B cell (primary cell): ENCODE data around the gene CLINT1.

Experiments used
- EZH2 ChIP-seq: IDR thresholded peaks from 2 replicates; pipeline ENCODE4 v1.6.1; 2012; ENCODE audit warnings: borderline replicate concordance, low read depth, mild to moderate bottlenecking, moderate library complexity, low read length; ENCODE audit not compliant: insufficient read depth, poor library complexity, severe bottlenecking
- TF ChIP-seq, protein P1 (sequence below): fragments of 200-600 bp; IDR thresholded peaks from one replicate; pipeline ENCODE4 v1.8.0; 2022; ENCODE audit warnings: antibody characterized with exemption, mild to moderate bottlenecking

DNA sequence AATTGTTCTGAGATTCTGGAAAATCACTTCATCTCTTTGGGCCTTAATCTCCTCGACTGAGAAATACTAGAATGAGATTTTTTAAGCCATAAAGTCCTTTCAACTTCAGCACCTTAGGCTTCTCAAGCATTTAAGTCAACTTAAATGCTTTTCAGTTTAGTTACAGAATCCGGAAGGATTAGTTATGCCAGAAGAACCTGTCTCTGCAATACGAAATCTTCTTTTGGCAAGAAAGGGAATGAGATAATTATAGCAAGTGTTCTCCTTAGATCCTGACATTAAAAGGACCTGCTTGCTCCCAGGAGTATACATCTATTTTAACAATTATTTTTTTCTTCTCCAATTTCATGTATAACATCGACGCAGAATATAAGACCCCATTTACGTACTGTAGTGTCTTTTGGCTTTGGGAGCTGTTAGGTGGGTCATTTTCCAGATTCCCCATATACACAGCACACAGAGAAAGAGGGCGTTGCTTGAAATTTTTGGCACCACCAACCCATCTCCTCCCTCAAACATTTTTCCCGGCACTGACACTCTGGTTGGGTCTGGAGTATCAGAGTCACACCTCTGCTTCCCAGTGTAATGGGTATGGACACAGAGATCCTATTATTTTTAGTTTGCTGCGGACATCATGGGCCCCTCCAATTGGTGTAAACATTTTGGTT, 43.6 kb upstream of the CLINT1 start:
- TF ChIP-seq, protein P1, sequence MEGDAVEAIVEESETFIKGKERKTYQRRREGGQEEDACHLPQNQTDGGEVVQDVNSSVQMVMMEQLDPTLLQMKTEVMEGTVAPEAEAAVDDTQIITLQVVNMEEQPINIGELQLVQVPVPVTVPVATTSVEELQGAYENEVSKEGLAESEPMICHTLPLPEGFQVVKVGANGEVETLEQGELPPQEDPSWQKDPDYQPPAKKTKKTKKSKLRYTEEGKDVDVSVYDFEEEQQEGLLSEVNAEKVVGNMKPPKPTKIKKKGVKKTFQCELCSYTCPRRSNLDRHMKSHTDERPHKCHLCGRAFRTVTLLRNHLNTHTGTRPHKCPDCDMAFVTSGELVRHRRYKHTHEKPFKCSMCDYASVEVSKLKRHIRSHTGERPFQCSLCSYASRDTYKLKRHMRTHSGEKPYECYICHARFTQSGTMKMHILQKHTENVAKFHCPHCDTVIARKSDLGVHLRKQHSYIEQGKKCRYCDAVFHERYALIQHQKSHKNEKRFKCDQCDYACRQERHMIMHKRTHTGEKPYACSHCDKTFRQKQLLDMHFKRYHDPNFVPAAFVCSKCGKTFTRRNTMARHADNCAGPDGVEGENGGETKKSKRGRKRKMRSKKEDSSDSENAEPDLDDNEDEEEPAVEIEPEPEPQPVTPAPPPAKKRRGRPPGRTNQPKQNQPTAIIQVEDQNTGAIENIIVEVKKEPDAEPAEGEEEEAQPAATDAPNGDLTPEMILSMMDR: no peak
- TF ChIP-seq EZH2: no peak
